ENCODE results near the gene CAMK1D. TPM values are rescaled to one million over a fixed set of nuclear protein-coding genes. Genes with fewer than 3 reads are reported as not detected.

CAMK1D gene
- total and polyA plus RNA-seq, 10 of the 15 experiments (the other 5 are each of a cell fraction or from before 2014, with no cell fraction given) = 2.1 to 35.5 (median 14.7) TPM

- BruUV-seq (replicated peaks) = no TSS peak
- Histone ChIP-seq H3K4me1 (ENCODE audit: control insufficient read depth, insufficient read depth, low read length) (no peaks in the 10 kb centered on the region; the same call in 1 of the 2 replicates), H3K4me3 (no peak overlapping the region), H4K20me1 (ENCODE audit: control insufficient read depth, insufficient read depth) (no peaks in the 10 kb centered on the region), H3K36me3 (ENCODE audit: control insufficient read depth in 2 of 2, insufficient read depth in 2 of 2, low read length in 1 of 2) (no peaks in the 10 kb centered on the region), H3K4me2 (ENCODE audit: control insufficient read depth, insufficient read depth) (no peak overlapping the region), H3K9ac (ENCODE audit: control insufficient read depth, insufficient read depth, low read length) (no peak overlapping the region), H3K9me3 (replicated peaks; ENCODE audit: control insufficient read depth, insufficient read depth, low read length) (no peaks in the 10 kb centered on the region), H3K27ac (ENCODE audit: control insufficient read depth, insufficient read depth) (no peak overlapping the region), H2AFZ (ENCODE audit: control insufficient read depth, low read depth, low read length) (no peak overlapping the region), H3K27me3 (replicated peaks in 1 of 2; ENCODE audit: control insufficient read depth in 2 of 2, insufficient read depth in 2 of 2, low read length in 1 of 2) (no peaks in the 10 kb centered on the region), H3K79me2 (ENCODE audit: control insufficient read depth, insufficient read depth, low read length) (no peaks in the 10 kb centered on the region)
- no peak for FAIRE-seq
- ChIA-PET RAD21 (ENCODE audit: unreplicated experiment) (interaction anchor here (1.2 to 1.5 kb wide), 2 partner anchors 38 to 63 kb away, joined by 4 to 5 read pairs; no protein-coding TSS in a partner anchor), CTCF (interaction anchor here (1.1 kb wide), 1 partner anchor 330 kb away, joined by 6 read pairs; no protein-coding TSS in a partner anchor), POLR2A (interaction anchor here (0.5 to 0.6 kb wide), 2 partner anchors 36 to 123 kb away, joined by 3 read pairs; no protein-coding TSS in a partner anchor), SMC1A (ENCODE audit: uncharacterized antibody, unreplicated experiment) (interaction anchor here (0.6 to 1.2 kb wide), 4 partner anchors 17 to 84 kb away, joined by 3 to 5 read pairs (median 3); no protein-coding TSS in a partner anchor)
- no peak for DNase-seq (ENCODE audit: low read depth, low spot score)
- no peak for ATAC-seq
- WGBS (ENCODE audit: insufficient coverage, insufficient replicate concordance, low lambda C conversion rate, missing lambda C conversion rate) = 86% methylated on average over 3 of the region's 3 CpGs
- TF ChIP-seq SPI1 (IDR thresholded peaks at IDR 0.05; ENCODE audit: borderline replicate concordance, insufficient read depth, low read depth, low read length) (no peak), KDM1A (IDR thresholded peaks at IDR 0.05; ENCODE audit: borderline replicate concordance) (no peak), RAD21 (IDR thresholded peaks at IDR 0.05; ENCODE audit: insufficient read depth, low read depth, low read length) (no peak), NFIC (IDR thresholded peaks at IDR 0.05; ENCODE audit: low read depth, low read length) (no peak), ZBTB11 (CRISPR knock-in tag; IDR thresholded peaks at IDR 0.05) (no peak), E2F4 (IDR thresholded peaks at IDR 0.05; ENCODE audit: low read depth, low read length) (no peak)
- intact Hi-C loops (cut with micrococcal nuclease; ENCODE audit: unreplicated experiment) (no loop called here), in situ Hi-C loops (cut with MboI) (no loop called here)
Measured at GRCh38 chr10:12327074-12327473, 22.3 kb upstream of the CAMK1D start.

Measured in GM12878 (cell line).